ENCODE results near the gene JARID2.

JARID2 gene

DNA sequence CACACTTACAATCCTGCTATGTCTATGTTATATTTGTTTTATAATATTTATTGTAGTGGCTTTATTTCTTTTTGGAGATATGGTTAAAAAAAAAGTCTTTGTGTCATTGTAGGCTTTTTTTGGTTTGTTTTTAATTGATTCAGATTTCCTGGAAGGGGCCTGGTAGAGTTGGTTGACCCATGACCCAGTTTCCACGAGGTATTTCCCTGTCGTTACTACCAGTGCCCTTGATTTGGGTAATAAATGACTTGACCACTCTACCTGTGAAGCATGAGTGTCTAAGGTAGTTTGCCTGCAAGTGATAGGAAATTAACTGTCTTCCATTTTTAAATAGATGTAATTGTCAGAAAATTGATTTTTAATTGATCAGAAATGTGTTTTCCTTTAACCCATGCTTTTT, 121.0 kb downstream of the JARID2 start:
- no peak overlapping the region for H3K4me3 ChIP-seq (ENCODE audit: low read depth, low read length)
- no peak for DNase-seq (ENCODE audit: low read depth)
- TF ChIP-seq, protein P1, sequence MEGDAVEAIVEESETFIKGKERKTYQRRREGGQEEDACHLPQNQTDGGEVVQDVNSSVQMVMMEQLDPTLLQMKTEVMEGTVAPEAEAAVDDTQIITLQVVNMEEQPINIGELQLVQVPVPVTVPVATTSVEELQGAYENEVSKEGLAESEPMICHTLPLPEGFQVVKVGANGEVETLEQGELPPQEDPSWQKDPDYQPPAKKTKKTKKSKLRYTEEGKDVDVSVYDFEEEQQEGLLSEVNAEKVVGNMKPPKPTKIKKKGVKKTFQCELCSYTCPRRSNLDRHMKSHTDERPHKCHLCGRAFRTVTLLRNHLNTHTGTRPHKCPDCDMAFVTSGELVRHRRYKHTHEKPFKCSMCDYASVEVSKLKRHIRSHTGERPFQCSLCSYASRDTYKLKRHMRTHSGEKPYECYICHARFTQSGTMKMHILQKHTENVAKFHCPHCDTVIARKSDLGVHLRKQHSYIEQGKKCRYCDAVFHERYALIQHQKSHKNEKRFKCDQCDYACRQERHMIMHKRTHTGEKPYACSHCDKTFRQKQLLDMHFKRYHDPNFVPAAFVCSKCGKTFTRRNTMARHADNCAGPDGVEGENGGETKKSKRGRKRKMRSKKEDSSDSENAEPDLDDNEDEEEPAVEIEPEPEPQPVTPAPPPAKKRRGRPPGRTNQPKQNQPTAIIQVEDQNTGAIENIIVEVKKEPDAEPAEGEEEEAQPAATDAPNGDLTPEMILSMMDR (conservative IDR thresholded peaks at IDR 0.05; ENCODE audit: low read depth, low read length) = no peak

- no peak for DNase-seq (ENCODE audit: low read depth)
- no peak overlapping the region for H3K4me3 ChIP-seq (ENCODE audit: low read depth, low read length)
- TF ChIP-seq, protein P1 (conservative IDR thresholded peaks at IDR 0.05; ENCODE audit: low read depth, low read length) = no peak
Observed at GRCh38 chr6:15368186-15368585, 122.3 kb downstream of the JARID2 start.

DNA sequence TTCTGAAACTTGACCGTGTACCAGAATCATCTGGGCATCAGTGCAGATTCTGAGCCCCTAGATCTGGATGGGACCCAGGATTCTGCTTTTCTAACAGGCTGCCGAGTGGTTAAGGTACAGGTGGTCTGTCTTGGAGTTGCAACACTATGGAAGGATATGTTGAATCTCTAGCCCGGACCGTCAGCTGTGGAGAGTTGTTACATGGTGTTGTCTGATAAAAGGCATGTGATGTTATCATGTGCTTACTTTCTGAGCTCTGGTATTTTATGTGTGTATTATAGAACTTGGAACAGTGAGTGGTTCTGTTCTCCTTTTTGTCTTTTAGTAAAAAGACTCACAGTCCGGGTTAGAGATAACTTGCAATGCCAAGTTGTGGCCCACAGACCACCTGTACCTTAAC, 123.0 kb downstream of the JARID2 start:
- TF ChIP-seq, protein P1 (conservative IDR thresholded peaks at IDR 0.05; ENCODE audit: low read depth, low read length) = no peak
- H3K4me3 ChIP-seq (ENCODE audit: low read depth, low read length) = no peak overlapping the region
- DNase-seq (ENCODE audit: low read depth) = no peak

- TF ChIP-seq, protein P1 (conservative IDR thresholded peaks at IDR 0.05; ENCODE audit: low read depth, low read length) = no peak
- no peak overlapping the region for H3K4me3 ChIP-seq (ENCODE audit: low read depth, low read length)
- no peak for DNase-seq (ENCODE audit: low read depth)
Observed at GRCh38 chr6:15369838-15370237, 124.0 kb downstream of the JARID2 start.

- TF ChIP-seq, protein P1 (conservative IDR thresholded peaks at IDR 0.05; ENCODE audit: low read depth, low read length) = no peak
- no peak for DNase-seq (ENCODE audit: low read depth)
- no peak overlapping the region for H3K4me3 ChIP-seq (ENCODE audit: low read depth, low read length)
Observed at GRCh38 chr6:15370733-15371671, 125.1 kb downstream of the JARID2 start.

DNA sequence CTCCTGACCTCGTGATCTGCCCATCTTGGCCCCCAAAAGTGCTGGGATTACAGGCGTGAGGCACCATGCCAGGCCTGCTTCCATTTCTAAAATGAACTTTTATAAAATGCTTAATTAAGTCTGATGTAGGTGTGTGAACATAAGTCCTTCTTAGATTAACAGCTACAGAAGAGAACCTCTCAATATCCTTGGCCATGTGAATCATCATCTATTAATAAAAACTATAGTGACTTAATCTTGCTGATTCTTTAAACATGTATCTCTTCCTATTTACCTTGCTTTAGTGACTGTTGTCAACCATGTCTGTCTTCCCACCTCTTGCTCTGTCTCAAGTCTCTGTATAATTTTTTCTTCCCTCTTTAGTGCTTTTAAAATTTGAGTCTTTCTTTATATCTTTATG, 127.1 kb downstream of the JARID2 start:
- TF ChIP-seq, protein P1 (conservative IDR thresholded peaks at IDR 0.05; ENCODE audit: low read depth, low read length) = no peak
- H3K4me3 ChIP-seq (ENCODE audit: low read depth, low read length) = no peak overlapping the region
- no peak for DNase-seq (ENCODE audit: low read depth)

DNA sequence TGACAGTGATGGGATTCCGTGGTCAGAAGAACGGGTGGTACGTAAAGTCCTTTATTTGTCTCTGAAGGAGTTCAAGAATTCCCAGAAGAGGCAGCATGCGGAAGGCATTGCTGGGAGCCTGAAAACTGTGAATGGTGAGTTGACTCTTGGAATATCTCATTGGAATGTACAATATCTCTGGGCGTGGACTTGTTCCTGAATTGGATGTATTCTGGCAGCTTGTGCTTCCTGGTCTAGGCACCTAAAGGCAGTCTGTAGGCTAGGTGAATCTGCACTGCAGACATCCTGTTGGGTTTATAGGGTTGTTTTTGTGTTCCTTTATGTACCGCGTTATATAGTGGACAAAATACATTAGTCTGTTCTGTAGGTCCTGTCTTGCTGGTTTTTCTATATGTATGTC, 128.2 kb downstream of the JARID2 start:
- no peak overlapping the region for H3K4me3 ChIP-seq (ENCODE audit: low read depth, low read length)
- no peak for DNase-seq (ENCODE audit: low read depth)
- TF ChIP-seq, protein P1 (conservative IDR thresholded peaks at IDR 0.05; ENCODE audit: low read depth, low read length) = no peak
